ENCODE data around the gene MAGOH. TPM values are rescaled to one million over a fixed set of nuclear protein-coding genes. Genes with fewer than 3 reads are reported as not detected.

Gene MAGOH
- total RNA-seq, 1 experiment from 2014 or later: 77.0 TPM

- BruUV-seq (replicated peaks): no TSS peak
- no peak overlapping the region for H3K27ac Mint-ChIP-seq (ENCODE audit: unreplicated experiment)
- no peak for DNase-seq
- Histone ChIP-seq H3K27me3 (replicated peaks; ENCODE audit: control insufficient read depth, insufficient read depth, low read length) (no peaks in the 10 kb centered on the region), H3K4me3 (ENCODE audit: low read depth, low read length) (no peak overlapping the region), H3K36me3 (ENCODE audit: control insufficient read depth, insufficient read depth, low read length) (peaks cover 7% of the 10 kb centered on the region; the same call in 1 of the 2 replicates), H3K4me1 (no peaks in the 10 kb centered on the region), H3K9me3 (peaks cover 10% of the 10 kb centered on the region; the same call in 1 of the 2 replicates)
- H3K9me3 Mint-ChIP-seq (ENCODE audit: unreplicated experiment): peaks cover 13% of the 10 kb centered on the region
- TF ChIP-seq, protein P1, sequence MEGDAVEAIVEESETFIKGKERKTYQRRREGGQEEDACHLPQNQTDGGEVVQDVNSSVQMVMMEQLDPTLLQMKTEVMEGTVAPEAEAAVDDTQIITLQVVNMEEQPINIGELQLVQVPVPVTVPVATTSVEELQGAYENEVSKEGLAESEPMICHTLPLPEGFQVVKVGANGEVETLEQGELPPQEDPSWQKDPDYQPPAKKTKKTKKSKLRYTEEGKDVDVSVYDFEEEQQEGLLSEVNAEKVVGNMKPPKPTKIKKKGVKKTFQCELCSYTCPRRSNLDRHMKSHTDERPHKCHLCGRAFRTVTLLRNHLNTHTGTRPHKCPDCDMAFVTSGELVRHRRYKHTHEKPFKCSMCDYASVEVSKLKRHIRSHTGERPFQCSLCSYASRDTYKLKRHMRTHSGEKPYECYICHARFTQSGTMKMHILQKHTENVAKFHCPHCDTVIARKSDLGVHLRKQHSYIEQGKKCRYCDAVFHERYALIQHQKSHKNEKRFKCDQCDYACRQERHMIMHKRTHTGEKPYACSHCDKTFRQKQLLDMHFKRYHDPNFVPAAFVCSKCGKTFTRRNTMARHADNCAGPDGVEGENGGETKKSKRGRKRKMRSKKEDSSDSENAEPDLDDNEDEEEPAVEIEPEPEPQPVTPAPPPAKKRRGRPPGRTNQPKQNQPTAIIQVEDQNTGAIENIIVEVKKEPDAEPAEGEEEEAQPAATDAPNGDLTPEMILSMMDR (IDR thresholded peaks at IDR 0.05; ENCODE audit: insufficient read depth in 1 of 2, low read depth in 1 of 2, low read length in 1 of 2, severe bottlenecking in 1 of 2, unreplicated experiment in 1 of 2): no peak
- intact Hi-C loops (cut with micrococcal nuclease; ENCODE audit: unreplicated experiment): no loop called here
- H3K36me3 Mint-ChIP-seq (ENCODE audit: insufficient read depth, unreplicated experiment): peaks cover 17% of the 10 kb centered on the region
- H3K4me1 Mint-ChIP-seq (ENCODE audit: low read depth, unreplicated experiment): no peaks in the 10 kb centered on the region
- ChIA-PET POLR2A (no interaction called here), CTCF (no interaction called here)
- no peaks in the 10 kb centered on the region for H3K27me3 Mint-ChIP-seq (ENCODE audit: insufficient read depth, unreplicated experiment)
- H3K4me3 Mint-ChIP-seq (ENCODE audit: unreplicated experiment): no peak overlapping the region
Observed at GRCh38 chr1:53210954-53211353, 27.4 kb downstream of the MAGOH start.

GRCh38 chr1:53210352-53210751, 28.0 kb downstream of the MAGOH start:
- Mint-ChIP-seq H3K36me3 (ENCODE audit: insufficient read depth, unreplicated experiment) (peaks cover 19% of the 10 kb centered on the region), H3K4me1 (ENCODE audit: low read depth, unreplicated experiment) (no peaks in the 10 kb centered on the region), H3K27me3 (ENCODE audit: insufficient read depth, unreplicated experiment) (no peaks in the 10 kb centered on the region), H3K27ac (ENCODE audit: unreplicated experiment) (no peak overlapping the region), H3K9me3 (ENCODE audit: unreplicated experiment) (peaks cover 14% of the 10 kb centered on the region), H3K4me3 (ENCODE audit: unreplicated experiment) (no peak overlapping the region)
- H3K27me3 ChIP-seq (replicated peaks; ENCODE audit: control insufficient read depth, insufficient read depth, low read length): no peaks in the 10 kb centered on the region
- TF ChIP-seq, protein P1 (IDR thresholded peaks at IDR 0.05; ENCODE audit: insufficient read depth in 1 of 2, low read depth in 1 of 2, low read length in 1 of 2, severe bottlenecking in 1 of 2, unreplicated experiment in 1 of 2): no peak
- BruUV-seq (replicated peaks): TSS peak; percentile 21
- intact Hi-C loops (cut with micrococcal nuclease; ENCODE audit: unreplicated experiment): no loop called here
- peaks cover 7% of the 10 kb centered on the region; the same call in 1 of the 2 replicates for H3K36me3 ChIP-seq (ENCODE audit: control insufficient read depth, insufficient read depth, low read length)
- ChIA-PET POLR2A (no interaction called here), CTCF (no interaction called here)
- H3K9me3 ChIP-seq: peaks cover 15% of the 10 kb centered on the region
- H3K4me1 ChIP-seq: no peaks in the 10 kb centered on the region
- H3K4me3 ChIP-seq (ENCODE audit: low read depth, low read length): no peak overlapping the region
- DNase-seq: no peak

DNA sequence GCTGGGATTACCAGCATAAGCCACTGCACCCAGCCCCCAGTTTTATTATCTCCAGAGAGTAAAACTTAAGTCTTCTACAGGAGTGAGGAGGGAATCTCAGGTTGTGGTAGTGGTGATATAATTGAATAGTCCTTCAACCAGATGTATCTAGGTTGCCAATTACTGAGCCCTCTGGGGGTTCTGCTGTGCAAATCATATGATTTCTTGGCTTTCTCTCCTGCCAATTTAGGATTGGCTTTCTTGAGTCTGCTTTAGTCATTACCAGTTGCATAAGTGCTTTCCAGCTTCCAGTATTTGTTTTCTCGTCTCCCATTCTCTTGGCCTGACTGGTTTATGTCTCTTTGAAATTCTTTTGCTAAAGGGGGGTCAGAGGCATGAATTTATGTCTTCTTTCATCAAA, 30.6 kb downstream of the MAGOH start:
- ChIA-PET POLR2A (no interaction called here), CTCF (no interaction called here)
- BruUV-seq (replicated peaks): no TSS peak
- intact Hi-C loops (cut with micrococcal nuclease; ENCODE audit: unreplicated experiment): no loop called here
- Mint-ChIP-seq H3K4me1 (ENCODE audit: low read depth, unreplicated experiment) (no peaks in the 10 kb centered on the region), H3K27ac (ENCODE audit: unreplicated experiment) (no peak overlapping the region), H3K4me3 (ENCODE audit: unreplicated experiment) (no peak overlapping the region), H3K36me3 (ENCODE audit: insufficient read depth, unreplicated experiment) (peaks cover 36% of the 10 kb centered on the region), H3K9me3 (ENCODE audit: unreplicated experiment) (peaks cover 34% of the 10 kb centered on the region), H3K27me3 (ENCODE audit: insufficient read depth, unreplicated experiment) (no peaks in the 10 kb centered on the region)
- no peaks in the 10 kb centered on the region for H3K27me3 ChIP-seq (replicated peaks; ENCODE audit: control insufficient read depth, insufficient read depth, low read length)
- H3K4me3 ChIP-seq (ENCODE audit: low read depth, low read length): no peak overlapping the region
- TF ChIP-seq, protein P1 (IDR thresholded peaks at IDR 0.05; ENCODE audit: insufficient read depth in 1 of 2, low read depth in 1 of 2, low read length in 1 of 2, severe bottlenecking in 1 of 2, unreplicated experiment in 1 of 2): no peak
- H3K9me3 ChIP-seq: peaks cover 16% of the 10 kb centered on the region
- no peak for DNase-seq
- H3K4me1 ChIP-seq: no peaks in the 10 kb centered on the region
- H3K36me3 ChIP-seq (ENCODE audit: control insufficient read depth, insufficient read depth, low read length): peaks cover 5% of the 10 kb centered on the region; the same call in 1 of the 2 replicates
